ENCODE data around the gene SETD3.

SETD3 gene

DNA sequence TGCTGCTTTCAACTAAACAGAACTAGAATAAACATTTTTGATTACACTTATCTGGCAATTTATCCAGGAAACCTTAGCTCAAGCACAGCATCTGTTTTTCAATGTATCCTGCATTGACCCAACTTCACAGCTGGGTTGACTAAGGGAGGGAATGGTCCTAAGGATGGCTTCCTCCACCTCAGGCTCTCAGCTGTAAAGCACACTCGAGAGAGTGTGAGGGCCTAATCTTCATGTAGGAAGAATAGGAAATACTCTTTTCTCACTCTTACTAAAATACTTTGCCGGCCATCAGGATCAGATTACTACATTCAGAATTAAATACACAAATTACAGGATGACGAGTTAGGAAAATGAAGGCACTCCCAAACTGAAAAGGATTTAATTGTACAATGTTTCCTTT, 7.2 kb downstream of the SETD3 start:
- TF ChIP-seq, protein P1, sequence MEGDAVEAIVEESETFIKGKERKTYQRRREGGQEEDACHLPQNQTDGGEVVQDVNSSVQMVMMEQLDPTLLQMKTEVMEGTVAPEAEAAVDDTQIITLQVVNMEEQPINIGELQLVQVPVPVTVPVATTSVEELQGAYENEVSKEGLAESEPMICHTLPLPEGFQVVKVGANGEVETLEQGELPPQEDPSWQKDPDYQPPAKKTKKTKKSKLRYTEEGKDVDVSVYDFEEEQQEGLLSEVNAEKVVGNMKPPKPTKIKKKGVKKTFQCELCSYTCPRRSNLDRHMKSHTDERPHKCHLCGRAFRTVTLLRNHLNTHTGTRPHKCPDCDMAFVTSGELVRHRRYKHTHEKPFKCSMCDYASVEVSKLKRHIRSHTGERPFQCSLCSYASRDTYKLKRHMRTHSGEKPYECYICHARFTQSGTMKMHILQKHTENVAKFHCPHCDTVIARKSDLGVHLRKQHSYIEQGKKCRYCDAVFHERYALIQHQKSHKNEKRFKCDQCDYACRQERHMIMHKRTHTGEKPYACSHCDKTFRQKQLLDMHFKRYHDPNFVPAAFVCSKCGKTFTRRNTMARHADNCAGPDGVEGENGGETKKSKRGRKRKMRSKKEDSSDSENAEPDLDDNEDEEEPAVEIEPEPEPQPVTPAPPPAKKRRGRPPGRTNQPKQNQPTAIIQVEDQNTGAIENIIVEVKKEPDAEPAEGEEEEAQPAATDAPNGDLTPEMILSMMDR (IDR thresholded peaks at IDR 0.05; ENCODE audit: low read depth, low read length), result no peak
- no peak for DNase-seq (ENCODE audit: extremely low read depth, low read depth)

DNA sequence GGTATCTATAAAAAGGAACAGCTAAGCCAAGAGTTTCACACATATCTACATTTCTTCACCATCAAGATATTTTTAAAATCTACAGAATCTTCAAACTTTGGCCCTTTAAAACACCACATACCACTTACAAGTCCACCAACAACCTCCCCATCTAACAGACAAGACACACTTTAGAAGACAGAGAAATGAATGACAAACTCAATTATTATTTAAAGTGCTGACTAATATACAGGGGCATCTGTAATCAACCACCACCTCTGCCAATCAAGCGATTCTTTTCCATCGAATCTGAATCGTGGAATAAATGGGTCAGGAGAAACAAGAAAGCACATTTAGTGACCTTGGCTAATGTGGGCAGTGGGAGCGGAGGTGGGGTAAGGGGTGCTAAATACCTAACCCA, 7.7 kb downstream of the SETD3 start:
- TF ChIP-seq, protein P1 (IDR thresholded peaks at IDR 0.05; ENCODE audit: low read depth, low read length), result no peak
- DNase-seq (ENCODE audit: extremely low read depth, low read depth), result no peak

DNA sequence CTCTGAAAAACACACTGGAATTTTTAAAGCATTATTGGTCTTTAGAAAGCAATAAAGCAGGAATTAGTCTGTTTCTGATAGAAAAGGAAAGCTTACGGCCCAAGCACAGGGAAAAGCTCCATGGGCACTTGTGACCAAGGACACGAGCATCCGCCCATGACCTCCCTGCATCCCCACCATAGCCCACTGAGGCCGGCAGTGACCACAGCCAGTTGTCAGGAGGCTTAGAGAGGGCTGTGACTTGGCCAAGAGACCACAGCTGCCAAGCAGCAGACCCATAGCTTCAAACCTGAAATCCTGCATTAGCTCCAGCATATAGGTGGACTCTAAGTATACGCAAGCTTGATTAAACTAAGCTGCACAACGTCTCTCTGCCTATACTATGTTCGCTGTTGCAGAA, 8.9 kb downstream of the SETD3 start:
- TF ChIP-seq, protein P1 (IDR thresholded peaks at IDR 0.05; ENCODE audit: low read depth, low read length), result no peak
- DNase-seq (ENCODE audit: extremely low read depth, low read depth), result no peak

DNA sequence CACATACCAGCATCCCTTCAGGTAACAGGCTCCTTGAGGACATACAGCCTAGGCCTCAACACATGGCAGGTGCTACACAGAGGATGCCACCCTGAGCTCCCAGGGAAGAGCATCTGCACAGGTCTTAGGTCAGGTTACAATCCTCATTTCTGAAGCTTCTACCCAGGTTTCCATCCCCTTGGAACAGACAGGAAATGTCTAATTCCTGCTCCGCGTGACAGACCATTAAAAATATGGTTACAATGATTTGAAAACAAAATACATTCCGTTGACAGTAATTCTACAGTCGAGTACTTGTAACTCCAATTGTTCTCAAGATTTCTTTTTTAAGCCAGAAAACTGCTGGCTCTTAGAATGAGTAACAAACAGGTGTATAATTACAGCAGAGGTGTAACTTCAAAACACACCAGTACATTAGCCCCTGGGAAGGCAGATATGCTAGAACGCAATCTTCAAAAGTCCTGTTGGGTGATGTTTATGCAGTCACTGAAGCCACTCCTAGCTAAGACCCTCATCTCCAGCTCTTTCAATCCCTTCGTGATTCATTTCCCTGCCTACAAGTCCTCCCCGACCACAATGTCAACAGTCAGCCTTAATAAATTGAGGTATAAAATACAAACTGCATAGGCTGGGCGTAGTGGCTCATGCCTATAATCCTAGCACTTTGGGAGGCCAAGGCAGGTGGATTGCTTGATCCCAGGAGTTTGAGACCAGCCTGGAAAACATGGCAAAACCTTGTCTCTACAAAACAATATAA, 11.6 kb downstream of the SETD3 start:
- no peak for DNase-seq (ENCODE audit: extremely low read depth, low read depth)
- TF ChIP-seq, protein P1 (IDR thresholded peaks at IDR 0.05; ENCODE audit: low read depth, low read length), result no peak

DNA sequence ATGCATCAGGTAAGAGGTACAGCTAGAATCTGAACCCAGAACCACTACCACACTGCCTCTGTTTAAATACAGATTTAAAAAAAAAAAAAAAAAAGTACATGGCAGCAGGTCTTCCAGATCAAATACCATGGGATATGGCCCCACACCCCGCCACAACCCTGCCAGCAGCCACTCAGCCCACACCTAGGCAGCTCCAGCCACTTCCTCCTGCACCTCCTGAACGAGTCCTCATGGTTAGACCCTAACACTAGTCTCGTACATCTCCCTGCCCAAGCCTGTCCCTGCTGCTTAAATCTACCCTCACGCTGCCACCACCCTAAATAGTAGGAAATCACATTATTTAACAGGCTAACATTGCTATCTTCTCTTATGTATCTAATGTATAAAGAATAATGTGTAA, 12.6 kb downstream of the SETD3 start:
- TF ChIP-seq, protein P1 (IDR thresholded peaks at IDR 0.05; ENCODE audit: low read depth, low read length), result no peak
- no peak for DNase-seq (ENCODE audit: extremely low read depth, low read depth)

DNA sequence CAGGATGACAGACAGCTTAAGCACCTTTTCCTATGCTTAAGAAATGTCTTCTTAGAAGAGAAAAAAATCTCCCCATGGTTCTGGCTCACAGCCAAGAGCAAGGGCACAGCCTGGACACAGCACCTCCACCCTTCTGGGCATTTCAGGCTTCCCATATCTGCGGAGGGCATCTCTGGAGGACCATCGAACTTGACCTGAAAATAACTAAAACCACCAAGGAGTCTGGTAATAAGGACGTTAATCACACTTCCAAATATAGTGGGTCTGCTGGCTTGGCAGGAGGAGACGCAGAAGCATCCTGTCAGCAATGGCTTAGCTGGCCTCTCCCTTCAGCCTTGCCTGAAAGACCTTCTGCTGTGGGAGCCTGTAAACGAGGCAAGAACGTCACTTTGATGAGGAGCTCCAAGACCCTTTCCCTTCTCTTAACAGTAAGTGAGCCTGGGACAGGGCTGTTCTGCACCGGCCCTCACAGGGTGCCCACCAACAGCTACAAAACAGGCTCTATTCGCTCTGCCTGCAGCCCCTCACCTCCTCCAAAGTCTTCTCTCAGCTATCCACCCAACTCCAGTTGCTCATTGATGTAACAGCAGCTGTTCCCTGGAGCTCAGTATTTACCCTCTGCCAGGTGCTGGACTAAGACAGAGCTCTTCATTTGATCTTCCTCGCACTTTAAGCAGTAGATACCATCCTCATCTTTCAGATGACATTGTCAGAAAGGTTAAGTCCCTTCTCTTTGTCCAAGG, 13.2 kb downstream of the SETD3 start:
- no peak for DNase-seq (ENCODE audit: extremely low read depth, low read depth)
- TF ChIP-seq, protein P1 (IDR thresholded peaks at IDR 0.05; ENCODE audit: low read depth, low read length), result no peak

DNA sequence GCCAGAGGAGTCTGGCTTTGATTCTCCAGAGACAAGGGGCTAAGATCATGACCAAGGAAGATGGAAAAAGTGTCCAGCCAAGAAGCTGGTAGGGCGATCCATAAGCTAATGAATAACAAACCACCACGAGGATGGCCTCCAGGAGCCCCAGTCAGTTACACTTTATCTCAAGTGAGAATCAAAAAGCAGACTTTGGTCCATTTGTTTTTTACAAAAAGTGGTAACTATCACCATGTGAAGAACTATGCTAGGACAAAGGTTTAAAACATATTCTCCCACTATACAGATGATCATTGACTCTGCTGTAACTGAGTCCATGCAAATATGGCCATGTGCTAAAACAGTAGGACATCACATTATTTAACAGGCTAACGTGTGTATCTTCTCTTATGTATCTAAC, 13.9 kb downstream of the SETD3 start:
- TF ChIP-seq, protein P1 (IDR thresholded peaks at IDR 0.05; ENCODE audit: low read depth, low read length), result no peak
- DNase-seq (ENCODE audit: extremely low read depth, low read depth), result no peak

Data from AG09319 (cell line).